ENCODE data around the gene ZC3H13.

Gene ZC3H13

GRCh38 chr13:45934283-45934682, 118.3 kb downstream of the ZC3H13 start:
- no peak for ATAC-seq

DNA sequence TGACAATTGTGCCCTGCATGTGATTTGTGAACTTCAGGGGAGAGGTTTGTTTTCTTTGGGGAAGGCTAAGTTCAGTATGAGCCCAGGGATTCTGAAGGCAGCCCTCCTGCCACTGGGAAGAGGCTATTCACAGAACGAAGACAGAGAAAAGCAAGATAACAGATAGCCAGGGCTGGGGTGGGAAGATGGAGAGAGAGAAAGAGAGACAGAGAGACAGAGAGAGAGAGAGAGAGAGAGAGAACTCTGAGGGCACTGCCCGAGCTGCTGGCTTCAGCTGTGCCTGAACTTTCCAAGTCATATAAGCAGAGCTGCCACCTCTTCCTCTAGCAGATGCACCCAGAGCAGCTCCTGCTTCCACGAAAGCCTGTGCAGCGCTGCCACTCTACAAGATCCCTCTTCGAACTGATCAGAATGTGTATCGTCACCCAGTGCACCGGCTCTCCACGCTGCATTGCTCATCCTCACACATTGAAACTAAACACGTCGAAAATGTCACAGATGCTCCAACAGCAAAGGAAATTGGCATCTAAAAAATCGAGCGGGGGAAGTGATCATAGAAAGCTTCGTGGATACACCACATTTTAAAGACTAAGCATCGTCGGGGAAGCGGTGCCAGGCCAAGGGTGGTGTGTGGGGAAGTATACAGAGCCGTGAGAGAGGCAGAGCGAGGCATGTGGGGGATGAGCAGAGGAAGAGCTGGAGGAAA, 119.2 kb downstream of the ZC3H13 start:
- no peak for ATAC-seq

- ATAC-seq: no peak
Observed at GRCh38 chr13:45932676-45933075, 119.9 kb downstream of the ZC3H13 start.

- ATAC-seq: no peak
Observed at GRCh38 chr13:45932172-45932571, 120.4 kb downstream of the ZC3H13 start.

DNA sequence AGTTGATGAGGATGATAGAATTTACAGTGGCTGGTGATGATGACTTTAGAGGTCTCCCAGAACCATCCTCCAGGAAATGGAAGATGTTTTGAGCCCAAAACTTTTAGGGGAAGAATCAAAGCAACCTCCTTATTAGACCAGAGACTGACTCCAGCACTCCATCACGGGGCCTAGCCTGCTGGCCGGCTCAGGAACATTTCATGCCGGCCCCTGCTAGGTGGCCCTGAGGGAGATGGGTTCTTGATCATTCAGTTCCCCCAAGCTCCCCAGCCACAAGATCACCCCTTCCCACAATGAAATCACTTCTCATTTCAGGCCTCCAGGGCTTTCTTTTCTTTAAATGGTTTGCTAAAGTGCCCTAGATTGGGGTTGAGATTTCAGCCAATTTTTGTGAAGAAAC, 121.3 kb downstream of the ZC3H13 start:
- no peak for ATAC-seq

GRCh38 chr13:45930177-45930576, 122.4 kb downstream of the ZC3H13 start:
- no peak for ATAC-seq

DNA sequence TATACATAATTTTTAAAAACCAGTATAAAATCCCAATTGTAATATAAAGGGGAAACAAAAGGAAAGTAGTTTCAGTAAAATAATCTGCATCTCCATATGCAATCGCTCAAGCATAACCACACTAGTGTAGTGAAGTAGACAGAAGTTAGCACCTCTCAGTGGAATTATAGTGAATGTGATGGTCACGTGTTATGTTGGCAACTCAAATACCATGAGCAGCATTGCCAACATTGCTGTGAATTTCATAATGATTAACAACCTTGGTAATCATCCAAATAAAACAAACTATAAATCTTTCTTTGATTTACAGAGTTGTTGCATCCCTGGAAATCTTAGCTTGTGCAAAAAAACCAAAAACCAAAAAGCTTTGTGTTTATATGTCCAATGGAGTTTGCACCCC, 123.7 kb downstream of the ZC3H13 start:
- no peak for ATAC-seq

DNA sequence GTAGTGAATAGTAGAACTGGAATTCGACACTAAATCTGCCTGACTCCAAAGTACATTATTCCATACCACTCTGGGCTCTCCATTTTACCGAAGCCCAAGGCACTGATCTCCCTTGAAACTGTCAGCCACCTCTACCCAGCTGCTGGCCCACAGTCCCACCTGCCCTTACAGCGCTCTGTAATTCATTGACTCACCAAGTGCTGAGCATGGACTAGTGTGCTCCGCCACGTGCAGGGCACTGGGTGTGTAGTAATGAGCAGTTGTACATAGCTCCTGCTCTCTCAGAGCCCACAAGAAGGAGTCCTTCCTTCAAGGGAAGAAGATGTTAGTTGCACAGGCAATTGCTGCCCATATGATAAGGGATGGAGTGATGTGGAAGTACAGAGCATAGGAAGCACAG, 124.4 kb downstream of the ZC3H13 start:
- no peak for ATAC-seq

DNA sequence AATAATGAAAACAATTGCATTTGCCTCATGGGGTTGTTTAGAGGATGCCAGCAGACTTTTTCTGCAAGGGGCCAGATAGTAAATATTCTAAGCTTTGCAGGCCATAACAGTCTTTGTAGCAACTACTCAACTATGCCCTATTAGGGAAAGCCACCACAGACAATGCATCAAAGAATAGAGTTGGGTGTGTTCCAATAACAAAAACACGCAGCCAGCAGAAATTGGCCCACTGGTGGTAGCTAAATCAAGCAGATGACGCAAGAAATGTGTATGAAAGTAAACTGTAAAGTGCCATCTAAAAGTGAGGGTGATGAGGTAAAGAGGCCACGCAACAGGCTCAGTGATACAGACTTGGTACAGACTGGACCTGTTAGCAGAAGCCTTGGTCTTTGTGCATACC, 125.8 kb downstream of the ZC3H13 start:
- ATAC-seq: no peak

DNA sequence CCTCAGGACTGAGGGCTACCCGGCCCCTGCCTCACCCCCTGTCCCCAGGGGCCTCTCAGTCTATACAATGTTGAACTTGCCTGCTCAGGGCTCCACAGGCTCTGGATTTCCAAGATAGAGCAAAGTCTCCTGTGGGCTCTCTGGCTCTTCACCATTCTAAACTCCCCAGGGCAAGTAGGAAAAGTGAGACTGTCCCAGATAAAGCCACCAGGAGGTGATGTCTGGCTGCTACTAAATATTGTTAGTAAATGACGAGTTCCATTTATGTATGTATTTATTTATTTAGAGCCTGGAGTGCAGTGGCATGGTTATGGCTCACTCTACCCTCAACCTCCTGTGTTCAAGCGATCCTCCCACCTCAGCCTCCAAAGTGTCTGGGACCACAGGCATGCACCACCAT, 127.4 kb downstream of the ZC3H13 start:
- ATAC-seq: no peak

DNA sequence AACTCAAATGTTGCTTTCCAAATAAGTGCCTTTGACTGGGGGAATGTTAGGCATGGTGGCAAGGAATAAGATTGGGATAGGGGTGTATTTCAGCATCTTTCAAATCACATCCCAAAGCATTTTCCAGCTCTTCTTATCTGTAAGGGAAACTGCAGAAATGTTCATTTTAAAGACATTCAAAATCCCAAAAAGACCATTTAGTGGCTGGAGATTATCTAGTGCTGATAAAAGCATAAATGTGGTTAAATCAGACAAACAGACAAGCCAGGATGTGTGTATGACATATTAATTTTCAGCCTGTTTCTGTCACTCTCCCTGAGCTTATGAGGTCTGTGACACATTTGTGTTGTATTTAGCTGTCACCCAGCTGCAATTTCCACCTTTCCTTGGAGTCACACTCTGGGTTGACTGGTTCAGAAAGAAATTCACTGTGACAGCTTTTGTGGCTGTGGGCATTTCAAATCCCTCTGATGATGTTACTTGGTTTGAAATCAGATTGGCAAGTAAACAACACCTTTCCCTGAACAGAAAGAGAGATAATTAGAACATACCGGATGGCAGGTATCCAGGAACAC, 131.3 kb downstream of the ZC3H13 start:
- no peak for ATAC-seq

- no peak for ATAC-seq
Observed at GRCh38 chr13:45918597-45918996, 133.9 kb downstream of the ZC3H13 start.

DNA sequence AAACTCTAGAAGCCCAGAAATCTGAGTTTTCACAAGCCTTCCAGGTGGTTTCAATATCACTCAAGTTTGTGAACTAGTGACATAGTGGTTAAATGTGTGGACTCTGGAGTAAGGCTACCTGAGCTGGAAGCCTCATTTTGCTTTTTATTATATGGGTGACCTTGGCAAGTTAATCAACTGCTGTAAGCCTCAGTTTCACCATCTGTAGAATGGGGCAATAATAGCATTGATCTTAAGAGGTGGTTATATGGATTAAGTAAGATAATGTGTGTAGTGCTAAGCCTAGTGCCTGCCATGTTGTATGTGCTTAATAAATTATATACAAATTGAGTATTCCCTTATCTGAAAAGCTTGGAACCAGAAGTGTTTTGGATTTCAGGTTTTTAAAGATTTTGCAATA, 135.5 kb downstream of the ZC3H13 start:
- no peak for ATAC-seq

- no peak for ATAC-seq
Observed at GRCh38 chr13:45915686-45916439, 136.7 kb downstream of the ZC3H13 start.

DNA sequence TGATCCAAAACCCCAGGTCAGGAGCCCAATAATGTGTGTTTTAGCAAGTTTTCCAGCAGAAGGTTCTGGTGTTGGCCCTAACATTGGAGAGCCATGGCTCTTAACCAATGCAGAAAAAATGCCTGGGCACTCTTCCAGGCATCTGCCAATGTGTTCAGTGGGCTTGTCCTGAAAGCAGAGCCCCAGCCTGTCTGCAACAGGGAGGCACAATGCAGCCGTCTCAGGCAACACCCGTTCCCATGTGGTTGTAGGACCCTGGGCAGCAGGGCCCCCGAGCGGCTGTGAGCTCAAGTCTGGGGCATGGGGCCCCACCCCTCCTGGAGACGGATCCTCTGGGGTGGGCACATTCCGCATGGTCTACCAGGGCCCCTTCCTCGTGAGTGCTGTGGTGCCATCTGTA, 142.9 kb downstream of the ZC3H13 start:
- ATAC-seq: no peak

GRCh38 chr13:45909089-45909488, 143.5 kb downstream of the ZC3H13 start:
- ATAC-seq: no peak

- ATAC-seq: no peak
Observed at GRCh38 chr13:45907503-45907902, 145.0 kb downstream of the ZC3H13 start.

All from activated CD4-positive, CD25-positive, alpha-beta regulatory T cell treated with anti-CD3 and anti-CD28 coated beads, Interleukin-2, amount 50 U/mL, for 24 hours (primary cell).